Esophagus squamous epithelium (tissue), 4 donors: ENCODE results near the gene ANKRD13A.

Experiments
- CTCF ChIP-seq, 6 experiments: fragments of 450-650 bp in 4 of 6; fragments of 200-600 bp in 2 of 6; sonication (generic) in 2 of 6; IDR thresholded peaks; one replicate each; pipeline ENCODE4 v1.5.1; 2016 to 2019; ENCODE audit warnings: antibody characterized with exemption in 6 of 6, mild to moderate bottlenecking in 4 of 6, moderate library complexity in 4 of 6
- POLR2A ChIP-seq, 4 donors: fragments of 450-650 bp; IDR thresholded peaks; one replicate each; pipeline ENCODE4 v1.6.1; 2017; ENCODE audit warnings: antibody characterized with exemption in 4 of 4, mild to moderate bottlenecking in 4 of 4, moderate library complexity in 3 of 4

DNA sequence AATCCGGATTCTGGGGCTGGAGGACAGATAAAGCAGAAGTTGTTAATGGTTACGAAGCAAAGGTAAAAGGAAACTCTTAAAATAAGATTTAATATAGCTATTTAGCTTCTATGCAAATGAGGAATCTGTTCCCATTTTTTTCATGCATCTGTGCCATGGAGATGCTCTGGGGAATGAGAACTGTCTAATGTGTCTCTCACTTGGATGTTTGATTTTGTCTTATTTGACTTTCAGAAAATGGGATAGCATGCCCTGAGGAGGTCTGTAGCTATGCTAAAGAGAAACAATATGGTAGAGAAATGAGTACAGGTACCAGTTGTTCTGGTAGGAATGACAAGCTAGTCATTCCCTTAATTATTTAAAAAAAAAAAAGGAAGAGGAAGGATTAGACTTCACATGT lies 24.8 kb downstream of the ANKRD13A start:
- TF ChIP-seq CTCF (IDR thresholded peaks at IDR 0.05) (no peak), POLR2A (IDR thresholded peaks at IDR 0.05) (no peak)
